GM12878 (cell line): ENCODE data around the gene CHID1.

ENCODE experiments used
- CHD1 ChIP-seq: IDR thresholded peaks from 2 replicates; pipeline ENCODE4 v1.6.1; 2012; ENCODE audit warnings: low read depth, low read length, improper control_type of control experiment
- FOS ChIP-seq: IDR thresholded peaks from 3 replicates; pipeline ENCODE4 v1.6.1; 2011; ENCODE audit warnings: borderline replicate concordance; ENCODE audit not compliant: insufficient read length; ENCODE audit errors: extremely low read depth
- JUND ChIP-seq: IDR thresholded peaks from 2 replicates; pipeline ENCODE4 v1.6.1; 2012; ENCODE audit warnings: low read depth, mild to moderate bottlenecking, low read length, improper control_type of control experiment, moderate library complexity
- POLR2A ChIP-seq: IDR thresholded peaks from 2 replicates; pipeline ENCODE4 v1.6.1; 2011; ENCODE audit warnings: low read depth, mild to moderate bottlenecking, low read length
- ZNF24 ChIP-seq: fragments of 450-650 bp; IDR thresholded peaks from 2 replicates; pipeline ENCODE4 v1.6.1; 2017; ENCODE audit warnings: antibody characterized with exemption, mild to moderate bottlenecking
- TF ChIP-seq, protein P1 (sequence below), 3 experiments: IDR thresholded peaks in 2 of 3; conservative IDR thresholded peaks in 1 of 3; 2 replicates each; pipeline ENCODE4 v1.5.1; 2011; ENCODE audit warnings: low read depth in 3 of 3, low read length in 3 of 3, mild to moderate bottlenecking in 3 of 3, control low read depth in 2 of 3, moderate library complexity in 2 of 3, inconsistent platforms in 1 of 3, mixed read lengths in 1 of 3; ENCODE audit not compliant: control insufficient read depth in 2 of 3, insufficient read depth in 1 of 3; ENCODE audit errors: extremely low read depth in 1 of 3

DNA sequence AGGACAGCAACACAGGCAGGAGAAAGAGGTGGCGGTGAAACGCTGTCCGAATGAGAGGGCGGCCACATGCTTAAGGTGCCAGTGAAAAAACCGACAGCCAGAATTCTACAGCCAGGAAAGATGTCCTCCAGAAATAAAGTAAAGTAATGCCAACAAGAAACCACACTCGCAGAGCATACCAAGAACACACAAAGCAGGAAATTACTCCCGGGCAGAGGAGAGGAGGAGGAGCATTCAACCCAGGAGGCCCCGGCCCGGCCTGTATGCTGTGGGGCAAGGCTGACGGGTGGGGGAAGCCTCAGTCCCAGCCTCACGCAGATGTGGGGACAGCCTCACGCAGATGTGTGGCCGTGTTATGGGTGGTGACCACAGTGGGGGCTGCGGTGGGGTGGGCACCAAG lies 28.0 kb downstream of the CHID1 start:
- no peak for TF ChIP-seq POLR2A
- no peak for TF ChIP-seq ZNF24
- TF ChIP-seq FOS = no peak
- TF ChIP-seq CHD1 = no peak
- TF ChIP-seq JUND = no peak
- TF ChIP-seq, protein P1, sequence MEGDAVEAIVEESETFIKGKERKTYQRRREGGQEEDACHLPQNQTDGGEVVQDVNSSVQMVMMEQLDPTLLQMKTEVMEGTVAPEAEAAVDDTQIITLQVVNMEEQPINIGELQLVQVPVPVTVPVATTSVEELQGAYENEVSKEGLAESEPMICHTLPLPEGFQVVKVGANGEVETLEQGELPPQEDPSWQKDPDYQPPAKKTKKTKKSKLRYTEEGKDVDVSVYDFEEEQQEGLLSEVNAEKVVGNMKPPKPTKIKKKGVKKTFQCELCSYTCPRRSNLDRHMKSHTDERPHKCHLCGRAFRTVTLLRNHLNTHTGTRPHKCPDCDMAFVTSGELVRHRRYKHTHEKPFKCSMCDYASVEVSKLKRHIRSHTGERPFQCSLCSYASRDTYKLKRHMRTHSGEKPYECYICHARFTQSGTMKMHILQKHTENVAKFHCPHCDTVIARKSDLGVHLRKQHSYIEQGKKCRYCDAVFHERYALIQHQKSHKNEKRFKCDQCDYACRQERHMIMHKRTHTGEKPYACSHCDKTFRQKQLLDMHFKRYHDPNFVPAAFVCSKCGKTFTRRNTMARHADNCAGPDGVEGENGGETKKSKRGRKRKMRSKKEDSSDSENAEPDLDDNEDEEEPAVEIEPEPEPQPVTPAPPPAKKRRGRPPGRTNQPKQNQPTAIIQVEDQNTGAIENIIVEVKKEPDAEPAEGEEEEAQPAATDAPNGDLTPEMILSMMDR (IDR thresholded peaks at IDR 0.05 in 2 of 3, conservative IDR thresholded peaks at IDR 0.05 in 1 of 3; ENCODE audit: control insufficient read depth in 2 of 3, extremely low read depth in 1 of 3, insufficient read depth in 1 of 3, low read depth in 3 of 3, low read length in 3 of 3) = no peak
